Erythroblast (primary cell): Measurements from ENCODE around the gene RHO.

Experiments
- GATA1 ChIP-seq: IDR thresholded peaks from 2 replicates; pipeline ENCODE4 v1.6.1; 2011; ENCODE audit warnings: low read depth, mild to moderate bottlenecking, control low read depth, low read length, moderate library complexity
- POLR2A ChIP-seq: IDR thresholded peaks from 2 replicates; pipeline ENCODE4 v1.6.1; 2011; ENCODE audit warnings: mild to moderate bottlenecking, low read length

DNA sequence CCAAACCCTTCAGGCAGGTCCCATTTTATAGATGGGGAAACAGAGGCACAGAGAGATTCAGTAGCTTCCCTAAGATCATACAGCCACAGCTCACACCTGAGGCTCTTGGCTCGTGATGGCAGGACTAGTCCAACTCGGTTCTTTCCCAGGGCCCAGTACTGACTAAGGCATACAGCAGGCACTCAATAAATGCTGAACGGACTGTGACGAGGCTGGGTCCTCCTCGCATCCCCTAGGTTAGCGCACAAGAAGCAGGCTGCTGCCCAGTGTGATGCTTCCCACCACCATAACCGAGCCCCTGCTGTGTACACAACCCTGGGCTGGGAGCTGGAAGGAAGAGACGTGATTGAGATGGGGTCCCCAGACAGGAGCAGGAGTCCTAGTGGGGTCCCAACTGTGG is 53.2 kb downstream of the RHO start:
- TF ChIP-seq POLR2A, result no peak
- TF ChIP-seq GATA1, result no peak
